HG03565 (cell line): ENCODE results near the gene CD22.
"Not testable (repeated sequence)": the region's sequence is repeated elsewhere in the genome, so short reads cannot be mapped to it uniquely, and the experiment has no call there.

Source experiments
- ATAC-seq: cut with Tn5 transposase; IDR thresholded peaks from one replicate; pipeline ENCODE4 v1.9.1; 2021; ENCODE audit warnings: mild to moderate bottlenecking, moderate library complexity; ENCODE audit not compliant: unreplicated experiment

The CD22 gene

GRCh38 chr19:35357867-35358573 is 29.0 kb downstream of the CD22 start, which contains the start of gene FFAR3:
Gene FFAR3 (plus strand): TSS chr19:35358460. CDS start chr19:35358891, 431 bp downstream.
- no peak for ATAC-seq

- not testable (repeated sequence) for ATAC-seq
Measured at GRCh38 chr19:35358834-35359233, 29.8 kb downstream of the CD22 start.

GRCh38 chr19:35359395-35359794 is 30.4 kb downstream of the CD22 start:
- not testable (repeated sequence) for ATAC-seq

GRCh38 chr19:35360081-35360480 is 31.1 kb downstream of the CD22 start:
- not testable (repeated sequence) for ATAC-seq

GRCh38 chr19:35360880-35361420 is 32.0 kb downstream of the CD22 start:
- ATAC-seq: no peak

GRCh38 chr19:35362261-35363000 is 33.4 kb downstream of the CD22 start:
- ATAC-seq: no peak

GRCh38 chr19:35363001-35363590 is 34.1 kb downstream of the CD22 start:
- no peak for ATAC-seq

- no peak for ATAC-seq
Measured at GRCh38 chr19:35363711-35364425, 34.9 kb downstream of the CD22 start.

- ATAC-seq: no peak
Measured at GRCh38 chr19:35365303-35365702, 36.3 kb downstream of the CD22 start.

- no peak for ATAC-seq
Measured at GRCh38 chr19:35368378-35368777, 39.4 kb downstream of the CD22 start.

GRCh38 chr19:35369522-35369921 is 40.5 kb downstream of the CD22 start:
- ATAC-seq: no peak

- no peak for ATAC-seq
Measured at GRCh38 chr19:35370722-35371121, 41.7 kb downstream of the CD22 start, which contains the start of gene GPR42. Gene GPR42 (plus strand): TSS chr19:35371068. CDS start chr19:35371360, 292 bp downstream.

GRCh38 chr19:35373492-35373891 is 44.5 kb downstream of the CD22 start:
- ATAC-seq: no peak

- not testable (repeated sequence) for ATAC-seq
Measured at GRCh38 chr19:35374031-35374430, 45.0 kb downstream of the CD22 start.

GRCh38 chr19:35375505-35376307 is 46.7 kb downstream of the CD22 start:
- ATAC-seq: no peak

- no peak for ATAC-seq
Measured at GRCh38 chr19:35377656-35378055, 48.7 kb downstream of the CD22 start.

- no peak for ATAC-seq
Measured at GRCh38 chr19:35378356-35378755, 49.4 kb downstream of the CD22 start.

- ATAC-seq: not testable (repeated sequence)
Measured at GRCh38 chr19:35379545-35379944, 50.6 kb downstream of the CD22 start.

GRCh38 chr19:35379992-35380391 is 51.0 kb downstream of the CD22 start:
- ATAC-seq: no peak
